OCI-LY1 (cell line): ENCODE measurements around the gene SSH2.
"Not testable (repeated sequence)": the region's sequence is repeated elsewhere in the genome, so short reads cannot be mapped to it uniquely, and the experiment has no call there.

Experiments
- CTCF ChIP-seq: fragments of 200-600 bp; sonication (generic), shearing (Covaris generic); IDR thresholded peaks from 2 replicates; pipeline ENCODE4 v1.5.1; 2017; ENCODE audit warnings: mild to moderate bottlenecking, antibody characterized with exemption, low read length, moderate library complexity, mixed read lengths
- EZH2 ChIP-seq: fragments of 200-600 bp; sonication (generic), shearing (Covaris generic); IDR thresholded peaks from 2 replicates; pipeline ENCODE4 v1.8.0; 2017; ENCODE audit warnings: borderline replicate concordance, mixed run types, mild to moderate bottlenecking, antibody characterized with exemption, low read length, moderate library complexity, mixed read lengths

DNA sequence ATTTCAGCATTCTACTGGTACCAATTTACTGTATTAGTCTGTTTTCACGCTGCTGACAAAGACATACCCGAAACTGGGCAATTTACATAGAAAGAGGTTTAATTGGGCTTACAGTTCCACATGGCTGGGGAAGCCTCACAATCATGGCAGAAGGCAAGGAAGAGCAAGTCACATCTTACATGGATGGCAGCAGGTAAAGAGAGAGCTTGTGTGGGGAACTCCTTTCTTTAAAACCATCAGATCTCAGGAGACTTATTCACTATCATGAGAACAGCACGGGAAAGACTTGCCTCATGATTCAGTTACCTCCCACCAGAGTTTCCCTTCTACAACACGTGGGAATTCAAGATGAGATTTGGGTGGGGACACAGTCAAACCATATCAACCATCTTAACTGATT lies 72.9 kb downstream of the SSH2 start:
- TF ChIP-seq CTCF, EZH2: not testable (repeated sequence)
